ENCODE measurements around the gene ZBTB20. TPM values are rescaled to one million over a fixed set of nuclear protein-coding genes. Genes with fewer than 3 reads are reported as not detected.

The ZBTB20 gene
- total and polyA plus RNA-seq, 7 donors = under 0.01 to 113 (median 58.6) TPM

GRCh38 chr3:114874522-114874971 lies 272.5 kb downstream of the ZBTB20 start:
- peaks cover 0 to 65% (median 48%) of the 10 kb centered on the region in 4 donors for H3K4me1 ChIP-seq
- 55 to 64% methylated on average over 3 of the region's 3 CpGs for WGBS, 2 donors

GRCh38 chr3:114873591-114873990 lies 273.5 kb downstream of the ZBTB20 start:
- H3K36me3 ChIP-seq = no peaks in the 10 kb centered on the region
- H3K9me3 ChIP-seq = no peaks in the 10 kb centered on the region
- H3K4me3 ChIP-seq = no peak overlapping the region
- no peak for DNase-seq
- WGBS, 2 donors = 97 to 98% methylated on average over 1 of the region's 1 CpG
- no peak for TF ChIP-seq CTCF (IDR thresholded peaks at IDR 0.05)
- TF ChIP-seq EP300 (IDR thresholded peaks at IDR 0.05) = no peak
- no peak for TF ChIP-seq POLR2A (IDR thresholded peaks at IDR 0.05)
- TF ChIP-seq POLR2AphosphoS5 (IDR thresholded peaks at IDR 0.05) = no peak
- intact Hi-C loops (cut with DNase I) = loop anchor here (10.0 kb wide), 1 partner anchor 249 kb away; no protein-coding TSS in a partner anchor
- no peaks in the 10 kb centered on the region for H3K27me3 ChIP-seq
- peak overlapping the region in 2 of 4 donors; percentile 51 to 60 for H3K27ac ChIP-seq
- H3K4me1 ChIP-seq = peaks cover 0 to 56% (median 39%) of the 10 kb centered on the region in 4 donors

More at GRCh38 chr3:114874522-114874971, 272.5 kb downstream of the ZBTB20 start:
- Histone ChIP-seq H3K36me3 (no peaks in the 10 kb centered on the region), H3K27me3 (no peaks in the 10 kb centered on the region), H3K4me3 (no peak overlapping the region), H3K9me3 (no peaks in the 10 kb centered on the region), H3K27ac (peak overlapping the region; percentile 15 to 60 (median 42))
- intact Hi-C loops (cut with DNase I) = loop anchor here (10.0 kb wide), 1 partner anchor 250 kb away; no protein-coding TSS in a partner anchor
- peak; percentile 64 for DNase-seq
- TF ChIP-seq POLR2A (IDR thresholded peaks at IDR 0.05) (no peak), EP300 (IDR thresholded peaks at IDR 0.05) (no peak), POLR2AphosphoS5 (IDR thresholded peaks at IDR 0.05) (no peak), CTCF (IDR thresholded peaks at IDR 0.05) (no peak)

- Histone ChIP-seq H3K27me3 (no peaks in the 10 kb centered on the region), H3K4me1 (peaks cover 0 to 46% (median 35%) of the 10 kb centered on the region in 4 donors), H3K27ac (peak overlapping the region in 3 of 4 donors; percentile 23 to 54 (median 51)), H3K36me3 (no peaks in the 10 kb centered on the region), H3K9me3 (no peaks in the 10 kb centered on the region), H3K4me3 (no peak overlapping the region)
- WGBS, 2 donors = 30 to 77% methylated on average over 1 of the region's 1 CpG
- intact Hi-C loops (cut with DNase I) = loop anchor here (10.0 kb wide), 1 partner anchor 248 kb away; no protein-coding TSS in a partner anchor
- no peak for DNase-seq
- TF ChIP-seq EP300 (IDR thresholded peaks at IDR 0.05) = no peak
- TF ChIP-seq POLR2AphosphoS5 (IDR thresholded peaks at IDR 0.05) = no peak
- no peak for TF ChIP-seq CTCF (IDR thresholded peaks at IDR 0.05)
- TF ChIP-seq POLR2A (IDR thresholded peaks at IDR 0.05) = no peak
Observed at GRCh38 chr3:114872588-114872987, 274.5 kb downstream of the ZBTB20 start.

- intact Hi-C loops (cut with DNase I) = loop anchor here (10.0 kb wide), 1 partner anchor 247 kb away; no protein-coding TSS in a partner anchor
- 86 to 87% methylated on average over 1 of the region's 1 CpG for WGBS, 2 donors
- no peaks in the 10 kb centered on the region for H3K36me3 ChIP-seq
- H3K4me3 ChIP-seq = no peak overlapping the region
- no peaks in the 10 kb centered on the region for H3K9me3 ChIP-seq
- H3K4me1 ChIP-seq = peaks cover 0 to 41% (median 30%) of the 10 kb centered on the region in 4 donors
- TF ChIP-seq CTCF (IDR thresholded peaks at IDR 0.05) = no peak
- no peak for TF ChIP-seq POLR2A (IDR thresholded peaks at IDR 0.05)
- TF ChIP-seq POLR2AphosphoS5 (IDR thresholded peaks at IDR 0.05) = peak in 1 of 4 donors; percentile 30
- no peak for TF ChIP-seq EP300 (IDR thresholded peaks at IDR 0.05)
- H3K27ac ChIP-seq = peak overlapping the region; percentile 2 to 54 (median 37)
- H3K27me3 ChIP-seq = no peaks in the 10 kb centered on the region
- no peak for DNase-seq
Observed at GRCh38 chr3:114872050-114872449, 275.0 kb downstream of the ZBTB20 start.
